Heart right ventricle (tissue), 16 donors: ENCODE results near the gene SLC43A2. TPM values are rescaled to one million over a fixed set of nuclear protein-coding genes. Genes with fewer than 3 reads are reported as not detected.

Experiments
- ATAC-seq, 8 donors: fragments of 200-7000 bp; cut with Tn5 transposase; one replicate each; pipeline ENCODE4 v1.9.1; 2020; ENCODE audit warnings: mild to moderate bottlenecking in 8 of 8, moderate library complexity in 8 of 8, moderate number of reproducible peaks in 1 of 8
- DNase-seq, 2 donors: peaks; one replicate each; pipeline ENCODE4 v3.0.0-alpha.2; 2020
- H3K27ac ChIP-seq, 10 donors: fragments of 200-600 bp; sonication (generic) in 2 of 10; one replicate each; pipeline versions ENCODE4 v1.5.0 to v1.8.0; 2020 to 2022; ENCODE audit warnings: mild to moderate bottlenecking in 3 of 10
- H3K27me3 ChIP-seq, 7 donors: fragments of 200-600 bp; one replicate each; pipeline ENCODE4 v1.8.0; 2021 to 2022; ENCODE audit warnings: mild to moderate bottlenecking in 2 of 7
- H3K36me3 ChIP-seq, 9 donors: fragments of 200-600 bp; sonication (generic) in 1 of 9; one replicate each; pipeline versions ENCODE4 v1.5.0 to v1.8.0; 2020 to 2022; ENCODE audit warnings: mild to moderate bottlenecking in 2 of 9
- H3K4me1 ChIP-seq, 9 donors: fragments of 200-600 bp; sonication (generic) in 1 of 9; one replicate each; pipeline versions ENCODE4 v1.5.0 to v1.8.0; 2020 to 2022; ENCODE audit warnings: mild to moderate bottlenecking in 4 of 9
- H3K4me3 ChIP-seq, 10 donors: fragments of 200-600 bp; sonication (generic) in 2 of 10; one replicate each; pipeline versions ENCODE4 v1.5.0 to v1.8.0; 2020 to 2022; ENCODE audit warnings: mild to moderate bottlenecking in 7 of 10, moderate library complexity in 2 of 10
- H3K9me3 ChIP-seq, 11 donors: fragments of 200-600 bp in 10 of 11; sonication (generic) in 2 of 11; one replicate each; pipeline versions ENCODE4 v1.5.0 to v1.8.0; 2013 to 2022; ENCODE audit warnings: mild to moderate bottlenecking in 2 of 11, control low read depth in 1 of 11, moderate library complexity in 1 of 11
- CTCF ChIP-seq, 9 donors: fragments of 200-600 bp; sonication (generic) in 2 of 9; IDR thresholded peaks; one replicate each; pipeline versions ENCODE4 v1.5.0 to v1.8.0; 2021 to 2022; ENCODE audit warnings: antibody characterized with exemption in 9 of 9, mild to moderate bottlenecking in 5 of 9, moderate library complexity in 1 of 9
- WGBS, 2 donors: extraction: QIAGEN DNeasy Blood & Tissue Kit; methylation state at CpG; one replicate each; pipeline ENCODE4 v1.1.7; 2013; ENCODE audit warnings: inconsistent platforms in 1 of 2; 5-methylcytosine and 5-hydroxymethylcytosine counted together
- intact Hi-C, 10 donors: fragments of 100-400 bp; cut with DNase I; formaldehyde crosslinking; loops; one replicate each; pipeline versions ENCODE4 v1.11.1 to v1.14.2; 2022
- polyA plus RNA-seq, 2 donors: library from polyadenylated mRNA; stranded (reverse); fragments of 200-250 nt; gene quantifications; one replicate each; pipeline ENCODE4 v1.2.3, GENCODE V29; 2013
- total RNA-seq, 10 donors: library from RNA; stranded (reverse); fragmentation: NEBNext Ultra II Directional in 3 of 10; extraction: Animal tissue kit (Norgen Biotek cat#: 25700) in 3 of 10; gene quantifications; one replicate each; pipeline versions ENCODE4 v1.2.1 to v1.2.4, GENCODE V29; 2021 to 2023
- donor health status: Arrhythmogenic right ventricular cardiomyopathy.
- donor health status: ischemic (EF 13 %, LVEDD 7.1; RV severe dilation, severe dysfunction).
- donor health status: healthy with polysubstance abuse.
- donor health status: DM: no; HTN: yes; CAD: no.
- donor health status: DM: no; HTN: no; CAD: no.
- donor health status: ischemic (EF 25% LVEDD 6.9; RV normal size, moderate dysfunction).
- donor health status: ischemic (EF 25% LVEDD 5.7; RV mildly dilated, moderate dysfunction).
- donor health status: healthy.
- donor health status: DM: yes; HTN: yes; CAD: no.
- donor health status: Ischemic cardiomyopathy.
- donor health status: ischemic (EF 35%, LVEDD 5.7; RV mildly dilated, moderate dysfunction).
- donor health status: nonischemic (EF 11% LVEDD 7.7; RV severe dilation, severe dysfunction).
- donor health status: DM: yes; HTN: yes; CAD: no.
- donor health status: PGD.
- donor health status: ischemic (EF 29% LVEDD 5.4; RV normal size, mild dysfunction).
- donor health status: nonischemic (EF 23%, LVEDD 6.1; RV moderate dilation, normal function).

Gene SLC43A2
- total and polyA plus RNA-seq, 12 donors = 1.6 to 16.4 (median 6.1) TPM

GRCh38 chr17:1634841-1635650 lies 6.4 kb upstream of the SLC43A2 start:
- no peak for ATAC-seq
- H3K4me1 ChIP-seq = peaks cover 0 to 17% (median 4%) of the 10 kb centered on the region in 9 donors
- intact Hi-C loops = no loop called here
- peak overlapping the region in 2 of 10 donors; percentile 42 to 51 for H3K27ac ChIP-seq
- H3K27me3 ChIP-seq = no peaks in the 10 kb centered on the region
- H3K9me3 ChIP-seq = no peaks in the 10 kb centered on the region
- no peak overlapping the region for H3K4me3 ChIP-seq
- WGBS, 2 donors = 96% methylated on average over 45 of the region's 45 CpGs
- DNase-seq = no peak
- H3K36me3 ChIP-seq = peaks cover 0 to 70% (median 15%) of the 10 kb centered on the region in 9 donors
- TF ChIP-seq CTCF (IDR thresholded peaks at IDR 0.05) = no peak

DNA sequence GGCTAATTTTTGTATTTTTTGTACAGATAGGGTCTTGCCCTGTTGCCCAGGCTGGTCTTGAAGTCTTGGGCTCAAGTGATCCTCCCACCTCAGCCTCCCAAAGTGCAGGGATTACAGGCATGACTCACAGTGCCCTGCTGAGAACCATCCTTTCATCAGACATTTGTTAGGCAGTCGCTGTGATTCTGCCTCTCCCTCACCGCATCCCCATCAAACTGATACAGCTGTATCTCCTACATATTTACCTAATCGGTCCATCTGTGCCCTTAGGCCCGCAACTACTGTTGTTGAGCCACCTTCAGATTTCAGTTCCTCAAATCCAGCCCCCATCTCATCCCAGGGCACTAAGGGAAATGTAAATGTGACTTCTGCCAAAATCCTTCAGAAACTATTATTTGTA lies 2.0 kb upstream of the SLC43A2 start:
- no peak overlapping the region for H3K4me3 ChIP-seq
- DNase-seq = no peak
- H3K27ac ChIP-seq = no peak overlapping the region
- H3K9me3 ChIP-seq = no peaks in the 10 kb centered on the region
- H3K4me1 ChIP-seq = peaks cover 3 to 46% (median 25%) of the 10 kb centered on the region in 9 donors
- ATAC-seq = no peak
- no peaks in the 10 kb centered on the region for H3K27me3 ChIP-seq
- H3K36me3 ChIP-seq = peaks cover 0 to 26% (median 5%) of the 10 kb centered on the region in 9 donors
- WGBS, 2 donors = 85 to 86% methylated on average over 4 of the region's 4 CpGs
- TF ChIP-seq CTCF (IDR thresholded peaks at IDR 0.05) = no peak
- intact Hi-C loops = loop anchor here in 3 of 10 donors (1.0 to 2.0 kb wide), 2 partner anchors 56 kb away; no protein-coding TSS in a partner anchor

GRCh38 chr17:1629504-1630310 lies 1.1 kb upstream of the SLC43A2 start:
- peak; percentile 33 to 76 (median 60) for TF ChIP-seq CTCF (IDR thresholded peaks at IDR 0.05)
- Histone ChIP-seq H3K36me3 (peaks cover 0 to 23% (median 0%) of the 10 kb centered on the region in 9 donors), H3K9me3 (no peaks in the 10 kb centered on the region), H3K4me3 (peak overlapping the region; percentile 73 to 93 (median 80)), H3K4me1 (peaks cover 3 to 54% (median 24%) of the 10 kb centered on the region in 9 donors), H3K27ac (peak overlapping the region; percentile 68 to 99 (median 92)), H3K27me3 (no peaks in the 10 kb centered on the region)
- peak in 6 of 8 donors; percentile 17 to 31 (median 19) for ATAC-seq
- intact Hi-C loops = loop anchor here in 9 of 10 donors (1.0 to 5.0 kb wide), 6 partner anchors 19 to 57 kb away; partner anchors contain the start of gene RILP (in 1 of the 9)
- DNase-seq = peak; percentile 63 to 71
- WGBS, 2 donors = 6 to 7% methylated on average over 45 of the region's 45 CpGs
